ENCODE data around the gene PDIA4.
A peak's percentile ranks its signal among the peaks of the same experiment; 100 is the strongest.

The PDIA4 gene

DNA sequence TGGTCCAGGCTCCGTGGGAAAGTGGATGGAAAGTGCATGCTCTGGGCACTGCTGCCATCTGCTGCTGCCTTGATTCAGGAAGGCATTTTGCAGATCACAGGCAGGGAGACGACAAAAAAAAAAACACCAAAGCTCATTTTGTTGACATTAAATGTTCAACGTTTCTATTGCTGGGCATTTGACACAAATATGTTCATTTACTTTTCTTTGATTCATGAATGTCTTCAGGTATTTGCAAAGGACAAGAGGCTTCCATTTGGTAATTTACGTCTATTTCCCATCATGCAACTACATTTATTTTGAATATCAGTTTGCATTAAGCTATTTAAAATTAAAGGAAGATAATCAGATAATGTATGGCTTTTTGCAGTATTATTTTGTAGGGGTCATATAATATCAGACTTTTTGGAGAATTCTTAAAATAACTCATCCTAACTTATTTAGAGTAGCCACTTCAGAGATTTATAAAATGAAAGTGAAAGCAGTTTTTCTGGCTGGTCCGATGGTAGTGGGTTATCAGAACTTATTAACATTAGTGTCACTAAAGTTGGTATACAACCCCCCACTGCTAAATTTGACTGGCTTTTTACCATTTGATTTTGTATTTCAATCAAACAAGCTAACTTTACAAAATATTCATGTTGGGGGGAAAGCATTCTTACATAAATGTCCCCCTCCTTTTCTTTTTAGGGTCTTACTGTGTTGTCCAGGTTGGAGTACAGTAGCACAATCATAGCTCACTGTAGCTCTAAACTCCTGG lies 65.3 kb downstream of the PDIA4 start:
- H3K36me3 ChIP-seq (ENCODE audit: control insufficient read depth, insufficient read depth, low read length) = no peaks in the 10 kb centered on the region
- H3K9me3 ChIP-seq (ENCODE audit: control insufficient read depth, low read length) = no peaks in the 10 kb centered on the region
- H3K4me3 ChIP-seq (ENCODE audit: insufficient read depth, low read depth, low read length, poor library complexity, severe bottlenecking) = peak overlapping the region; percentile 70
- DNase-seq = peak; percentile 26 to 35 (median 34)
- peaks cover 9% of the 10 kb centered on the region for H3K4me1 ChIP-seq (ENCODE audit: control insufficient read depth, insufficient read depth, low read length, poor library complexity, severe bottlenecking)
- H3K27me3 ChIP-seq (replicated peaks; ENCODE audit: control insufficient read depth, insufficient read depth, low read length, poor library complexity, severe bottlenecking) = no peaks in the 10 kb centered on the region
- peak overlapping the region; percentile 73 for H3K27ac ChIP-seq (ENCODE audit: insufficient read depth, low read length, poor library complexity, severe bottlenecking)

DNA sequence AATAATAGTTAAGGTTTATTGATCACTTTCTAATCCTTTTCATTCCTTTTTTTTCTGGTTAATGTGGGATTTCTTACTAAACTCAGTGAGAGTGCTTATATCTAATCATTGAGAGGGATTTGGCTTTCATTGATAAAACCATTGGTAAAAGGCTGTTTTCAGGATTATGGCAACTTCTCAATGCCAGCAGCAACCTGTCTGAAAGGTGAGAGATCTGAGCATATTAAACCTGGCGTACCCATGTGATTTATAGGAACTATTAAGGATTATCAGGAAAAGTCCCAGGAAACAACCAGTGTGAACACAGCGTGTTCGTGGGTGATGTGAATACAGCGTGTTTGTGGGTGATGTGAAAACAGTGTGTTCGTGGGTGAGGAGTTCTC lies 65.9 kb downstream of the PDIA4 start:
- no peaks in the 10 kb centered on the region for H3K9me3 ChIP-seq (ENCODE audit: control insufficient read depth, low read length)
- no peaks in the 10 kb centered on the region for H3K36me3 ChIP-seq (ENCODE audit: control insufficient read depth, insufficient read depth, low read length)
- H3K4me3 ChIP-seq (ENCODE audit: insufficient read depth, low read depth, low read length, poor library complexity, severe bottlenecking) = peak overlapping the region; percentile 70
- H3K27me3 ChIP-seq (replicated peaks; ENCODE audit: control insufficient read depth, insufficient read depth, low read length, poor library complexity, severe bottlenecking) = no peaks in the 10 kb centered on the region
- H3K4me1 ChIP-seq (ENCODE audit: control insufficient read depth, insufficient read depth, low read length, poor library complexity, severe bottlenecking) = peaks cover 9% of the 10 kb centered on the region
- peak overlapping the region; percentile 73 for H3K27ac ChIP-seq (ENCODE audit: insufficient read depth, low read length, poor library complexity, severe bottlenecking)
- no peak for DNase-seq

DNA sequence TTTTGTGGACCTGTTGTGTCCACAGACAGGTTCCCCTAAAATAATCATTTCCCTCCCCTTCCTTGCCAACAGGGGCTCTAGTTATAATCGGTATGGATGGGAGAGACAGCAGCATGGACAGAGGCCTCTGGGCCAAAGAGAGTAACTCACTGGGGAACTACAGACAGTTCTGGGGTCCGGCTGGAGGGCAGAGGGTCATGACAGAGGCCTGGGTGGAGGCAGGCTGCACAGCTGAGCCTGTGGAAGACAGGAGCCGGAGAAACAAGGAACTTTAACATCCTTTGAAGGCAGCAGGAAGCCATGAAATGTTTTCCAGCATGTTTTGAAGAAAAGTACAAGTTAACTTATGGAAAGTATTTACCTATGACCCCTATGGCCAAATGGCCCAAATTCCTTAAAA lies 68.6 kb downstream of the PDIA4 start:
- DNase-seq = no peak
- peaks cover 7% of the 10 kb centered on the region for H3K4me1 ChIP-seq (ENCODE audit: control insufficient read depth, insufficient read depth, low read length, poor library complexity, severe bottlenecking)
- H3K9me3 ChIP-seq (ENCODE audit: control insufficient read depth, low read length) = no peaks in the 10 kb centered on the region
- no peaks in the 10 kb centered on the region for H3K36me3 ChIP-seq (ENCODE audit: control insufficient read depth, insufficient read depth, low read length)
- H3K4me3 ChIP-seq (ENCODE audit: insufficient read depth, low read depth, low read length, poor library complexity, severe bottlenecking) = no peak overlapping the region
- no peak overlapping the region for H3K27ac ChIP-seq (ENCODE audit: insufficient read depth, low read length, poor library complexity, severe bottlenecking)
- no peaks in the 10 kb centered on the region for H3K27me3 ChIP-seq (replicated peaks; ENCODE audit: control insufficient read depth, insufficient read depth, low read length, poor library complexity, severe bottlenecking)

DNA sequence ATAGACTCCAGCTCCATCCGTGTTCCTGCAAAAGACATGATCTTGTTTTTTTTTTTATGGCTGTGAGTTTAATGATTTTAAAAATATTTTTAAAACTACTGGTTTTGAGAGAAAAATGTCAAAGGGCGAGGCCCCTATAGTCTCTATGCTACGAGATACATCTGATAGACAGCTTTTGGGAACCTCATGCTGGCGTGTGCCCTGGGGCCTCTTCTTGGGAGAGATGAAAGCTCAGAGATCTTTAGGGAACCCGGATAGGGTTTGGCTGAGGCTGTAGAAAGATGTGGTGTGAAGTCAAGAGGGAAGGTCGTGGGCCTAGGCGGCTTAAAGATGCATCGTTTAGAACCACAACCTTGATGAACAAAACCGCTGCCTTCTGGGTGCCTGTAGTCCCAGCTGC lies 70.2 kb downstream of the PDIA4 start:
- H3K4me3 ChIP-seq (ENCODE audit: insufficient read depth, low read depth, low read length, poor library complexity, severe bottlenecking) = no peak overlapping the region
- no peaks in the 10 kb centered on the region for H3K9me3 ChIP-seq (ENCODE audit: control insufficient read depth, low read length)
- H3K4me1 ChIP-seq (ENCODE audit: control insufficient read depth, insufficient read depth, low read length, poor library complexity, severe bottlenecking) = peaks cover 3% of the 10 kb centered on the region
- no peaks in the 10 kb centered on the region for H3K36me3 ChIP-seq (ENCODE audit: control insufficient read depth, insufficient read depth, low read length)
- H3K27ac ChIP-seq (ENCODE audit: insufficient read depth, low read length, poor library complexity, severe bottlenecking) = no peak overlapping the region
- DNase-seq = no peak
- no peaks in the 10 kb centered on the region for H3K27me3 ChIP-seq (replicated peaks; ENCODE audit: control insufficient read depth, insufficient read depth, low read length, poor library complexity, severe bottlenecking)

DNA sequence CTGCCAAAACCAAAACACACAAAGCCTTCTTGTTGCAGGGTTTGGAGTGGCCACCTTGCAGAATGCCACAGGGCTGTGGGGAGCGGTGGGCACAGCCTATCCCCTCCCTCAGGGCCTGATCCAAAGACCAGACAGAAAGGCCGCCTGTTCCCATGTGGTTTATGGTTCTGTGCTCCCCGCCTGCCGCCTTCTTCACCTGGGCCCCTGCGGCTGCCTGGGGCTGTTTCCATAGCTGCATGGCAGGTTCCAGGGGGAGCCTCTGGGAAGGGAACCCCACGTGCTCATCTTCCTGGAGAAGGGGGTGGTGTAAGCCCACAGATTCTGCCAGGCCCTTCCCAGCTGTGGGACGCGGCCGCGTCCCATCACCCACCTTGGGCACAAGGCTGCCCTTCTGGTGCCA lies 73.5 kb downstream of the PDIA4 start:
- no peaks in the 10 kb centered on the region for H3K9me3 ChIP-seq (ENCODE audit: control insufficient read depth, low read length)
- no peak overlapping the region for H3K4me3 ChIP-seq (ENCODE audit: insufficient read depth, low read depth, low read length, poor library complexity, severe bottlenecking)
- no peak overlapping the region for H3K27ac ChIP-seq (ENCODE audit: insufficient read depth, low read length, poor library complexity, severe bottlenecking)
- H3K27me3 ChIP-seq (replicated peaks; ENCODE audit: control insufficient read depth, insufficient read depth, low read length, poor library complexity, severe bottlenecking) = no peaks in the 10 kb centered on the region
- H3K36me3 ChIP-seq (ENCODE audit: control insufficient read depth, insufficient read depth, low read length) = no peaks in the 10 kb centered on the region
- no peaks in the 10 kb centered on the region for H3K4me1 ChIP-seq (ENCODE audit: control insufficient read depth, insufficient read depth, low read length, poor library complexity, severe bottlenecking)
- no peak for DNase-seq

DNA sequence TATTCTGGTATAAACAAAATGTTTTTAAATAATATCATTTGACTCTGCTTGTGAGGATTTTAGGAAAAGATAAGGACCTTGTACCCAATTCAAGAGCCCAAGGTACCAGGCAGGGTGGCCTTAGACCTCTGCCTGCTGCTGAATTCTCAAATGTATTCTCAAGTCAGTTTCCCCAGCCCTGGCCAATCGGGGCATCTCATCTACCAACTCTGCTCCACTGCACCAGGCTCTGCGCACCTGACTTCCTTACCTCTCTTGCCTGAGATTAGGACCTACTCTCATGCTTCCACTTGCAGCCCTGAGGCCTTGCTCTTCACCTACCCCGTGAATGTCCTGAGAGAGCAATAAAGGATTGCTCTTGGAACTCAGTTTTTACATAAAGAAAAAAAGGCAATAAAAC lies 74.6 kb downstream of the PDIA4 start:
- H3K27ac ChIP-seq (ENCODE audit: insufficient read depth, low read length, poor library complexity, severe bottlenecking) = no peak overlapping the region
- no peaks in the 10 kb centered on the region for H3K36me3 ChIP-seq (ENCODE audit: control insufficient read depth, insufficient read depth, low read length)
- no peak overlapping the region for H3K4me3 ChIP-seq (ENCODE audit: insufficient read depth, low read depth, low read length, poor library complexity, severe bottlenecking)
- H3K4me1 ChIP-seq (ENCODE audit: control insufficient read depth, insufficient read depth, low read length, poor library complexity, severe bottlenecking) = no peaks in the 10 kb centered on the region
- H3K27me3 ChIP-seq (replicated peaks; ENCODE audit: control insufficient read depth, insufficient read depth, low read length, poor library complexity, severe bottlenecking) = no peaks in the 10 kb centered on the region
- no peaks in the 10 kb centered on the region for H3K9me3 ChIP-seq (ENCODE audit: control insufficient read depth, low read length)
- DNase-seq = no peak
